Bone marrow (tissue), 2 donors: ENCODE results near the gene CTNNA3.

Experiments
- DNase-seq, 2 donors: peaks; one replicate each; lab custom pipeline; 2025; lab: John Stamatoyannopoulos, UW

The CTNNA3 gene

DNA sequence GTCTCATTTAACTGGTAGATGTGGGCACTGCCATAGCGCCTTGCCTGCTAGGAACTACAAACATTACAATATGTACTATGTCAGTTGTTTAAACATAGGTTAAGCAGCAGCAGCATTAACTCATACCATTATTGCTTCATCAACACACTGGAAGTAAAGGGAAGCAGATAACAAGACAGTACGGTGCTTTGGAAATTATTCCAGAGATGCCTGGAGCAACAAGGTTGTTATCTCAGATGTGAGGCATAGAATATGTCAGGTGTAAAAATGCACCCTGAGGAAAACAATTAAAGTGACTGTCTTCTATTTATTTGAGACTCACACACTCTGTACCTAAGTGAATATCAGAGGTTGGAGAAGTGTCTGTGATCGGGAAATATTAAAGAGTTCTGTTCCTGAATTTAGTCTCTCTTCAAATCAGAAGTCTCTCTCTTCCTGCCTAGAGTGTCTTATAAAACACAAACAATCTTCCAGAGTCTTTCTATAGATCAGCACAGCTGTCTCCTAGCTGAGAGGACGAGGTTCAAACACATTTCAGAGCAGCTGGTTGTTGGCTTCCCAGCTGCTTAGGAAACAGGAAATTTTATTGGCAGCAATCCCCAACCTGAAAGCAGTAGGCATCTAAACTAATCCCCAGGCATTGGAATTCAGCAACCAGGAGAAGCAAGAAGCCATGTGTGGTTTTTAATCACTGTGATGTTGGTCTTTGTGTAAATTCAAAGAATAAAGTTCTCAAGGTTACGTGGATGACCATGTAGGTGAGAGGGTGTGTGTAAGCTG, 1764.5 kb downstream of the CTNNA3 start:
- no peak for DNase-seq

DNA sequence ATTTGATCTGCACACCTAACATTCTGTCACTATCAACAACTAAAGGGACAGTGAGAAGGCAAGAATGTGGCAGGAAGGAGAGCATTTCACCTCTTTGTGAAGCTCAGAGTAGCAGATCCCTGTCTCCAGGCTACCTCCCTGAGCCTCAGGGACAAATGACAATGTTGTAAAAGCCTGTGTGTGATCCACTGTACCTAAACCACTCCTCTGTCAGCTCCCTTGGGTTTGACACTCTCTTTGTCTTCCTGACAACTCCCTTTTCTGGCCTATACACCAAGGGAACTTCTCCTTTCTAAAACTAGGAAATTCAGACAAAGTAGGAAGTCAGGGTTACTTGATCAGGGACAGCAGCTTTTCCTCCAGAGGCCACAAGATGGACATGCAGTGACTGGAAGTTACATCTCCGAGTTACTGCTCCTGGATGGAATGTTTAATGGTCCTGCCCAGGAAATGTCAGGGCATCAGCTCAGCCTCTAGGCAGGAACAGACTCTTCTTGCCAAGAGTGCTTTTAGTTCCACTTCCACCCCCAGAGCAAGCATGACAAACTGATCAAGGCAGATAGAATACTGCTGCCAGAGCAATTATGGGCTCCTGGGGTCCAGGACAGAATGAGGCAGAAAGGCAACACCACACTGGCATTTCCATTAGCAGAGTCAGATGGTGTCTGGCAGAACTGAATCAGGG, 1784.7 kb downstream of the CTNNA3 start:
- no peak for DNase-seq

DNA sequence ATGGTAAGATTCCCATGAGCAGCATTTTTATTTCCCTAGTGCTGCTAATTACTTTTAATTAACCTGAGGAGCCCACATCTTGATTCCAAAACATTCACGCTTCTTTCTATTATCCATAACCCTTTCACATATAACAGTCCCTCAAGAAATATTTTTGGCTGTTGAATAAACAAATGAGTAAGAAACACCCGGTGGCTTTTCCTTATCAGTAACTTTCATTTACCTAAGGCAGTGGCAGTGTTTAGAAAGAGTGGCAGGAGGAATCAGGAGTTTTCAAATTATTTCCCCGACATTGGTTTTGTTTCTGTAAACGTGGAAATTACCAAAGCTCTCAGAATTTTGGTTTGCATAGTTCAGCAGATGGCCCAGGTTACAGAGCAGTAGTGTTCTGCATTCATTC, 1785.8 kb downstream of the CTNNA3 start:
- DNase-seq = no peak

DNA sequence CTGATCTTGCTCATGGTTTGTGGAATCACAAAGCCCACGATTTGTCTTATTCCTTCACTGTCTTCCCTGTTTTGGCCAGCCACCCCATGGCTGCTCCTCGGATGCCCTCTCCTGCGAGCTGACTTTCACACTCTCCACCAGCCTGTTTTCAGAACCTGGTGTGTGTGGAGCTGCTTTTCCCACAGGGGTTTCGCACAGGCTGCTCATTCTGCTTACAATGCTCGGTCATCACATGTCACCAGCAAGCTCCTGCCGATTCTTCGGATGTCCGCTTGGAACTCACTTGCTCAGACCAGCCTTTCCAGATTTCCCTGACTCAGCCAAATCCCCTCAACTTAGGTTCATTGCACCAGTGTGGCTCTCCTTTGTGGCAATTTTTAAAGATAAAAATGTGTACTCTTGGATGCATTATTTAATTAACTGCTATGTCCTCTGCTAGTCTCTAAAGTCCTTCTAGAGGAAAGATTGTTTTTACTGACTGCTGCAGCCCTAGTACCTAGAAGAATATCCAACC, 1788.7 kb downstream of the CTNNA3 start:
- no peak for DNase-seq

DNA sequence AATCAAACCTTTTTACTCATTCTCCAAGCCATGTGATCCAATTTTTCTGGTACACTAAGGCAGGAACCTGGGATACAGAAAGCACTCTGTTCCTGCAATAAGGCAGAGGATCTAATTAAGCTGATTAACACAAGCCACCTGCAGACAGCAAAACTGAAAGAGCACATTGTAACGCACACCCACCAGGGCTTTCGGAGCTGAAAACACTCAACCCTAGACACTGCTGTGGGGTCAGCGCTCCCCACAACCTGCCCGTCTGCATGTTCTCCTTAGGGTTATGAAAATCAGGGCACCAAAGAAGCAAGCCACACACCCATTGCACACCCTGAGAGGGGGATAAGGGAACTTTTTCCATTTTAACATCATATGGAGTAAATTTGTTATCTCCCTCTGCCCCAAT, 1792.4 kb downstream of the CTNNA3 start:
- DNase-seq = no peak

DNA sequence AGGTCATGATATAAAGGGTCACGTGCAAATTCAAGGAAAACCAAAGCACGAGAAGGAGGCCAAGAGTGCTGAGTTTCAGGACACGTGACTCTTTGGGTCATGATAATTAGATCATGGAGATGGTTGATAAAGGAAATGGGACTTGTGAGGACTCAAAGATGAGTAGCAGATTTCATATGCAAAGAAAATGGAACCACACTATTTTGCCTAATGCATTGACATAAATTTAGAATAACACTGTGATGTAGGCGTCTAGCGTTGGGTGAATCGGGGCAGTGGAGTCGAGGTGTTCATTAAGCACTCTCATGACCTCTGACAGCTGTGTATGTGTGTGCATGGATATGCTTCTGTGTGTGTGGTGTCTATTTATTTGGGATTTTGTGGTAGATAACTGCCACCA, 1795.7 kb downstream of the CTNNA3 start:
- peak in 1 of 2 donors; percentile 8 for DNase-seq

DNA sequence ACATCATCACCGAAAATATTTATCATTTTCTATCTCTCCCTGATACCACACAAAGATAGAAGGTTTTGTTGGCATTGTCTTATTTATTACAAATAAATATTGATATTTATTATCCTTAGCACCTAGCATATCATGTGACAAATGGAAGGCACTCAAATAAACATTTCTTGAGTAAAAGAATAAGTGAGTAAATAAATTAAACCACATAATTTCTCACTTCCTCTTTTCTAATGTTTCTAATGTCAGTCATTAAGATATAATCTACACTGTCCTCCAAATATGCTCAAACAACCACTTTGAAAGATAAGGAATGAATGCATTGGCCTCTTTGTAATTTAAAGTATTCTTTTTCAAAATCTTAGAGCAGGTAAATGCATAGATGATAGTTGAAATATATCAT, 1797.9 kb downstream of the CTNNA3 start:
- DNase-seq = no peak

DNA sequence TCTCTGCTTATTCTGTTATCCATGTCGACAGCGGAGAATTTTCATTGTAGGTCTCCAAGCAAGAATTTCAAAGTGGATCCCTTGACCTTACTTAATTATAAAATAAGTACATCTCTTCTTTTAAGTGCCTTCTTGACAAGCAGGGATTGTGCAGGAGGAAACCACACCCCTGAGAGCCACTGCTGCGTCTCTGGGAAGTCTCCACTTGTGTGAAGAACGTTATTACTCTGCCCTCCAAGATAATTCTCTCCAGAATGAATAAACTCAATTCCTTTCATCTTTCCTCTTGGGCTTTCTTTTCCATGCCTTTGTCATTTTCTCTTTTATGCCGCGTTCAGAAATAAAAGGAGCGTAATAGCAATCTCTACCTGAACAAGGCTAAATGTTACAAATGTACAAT, 1801.0 kb downstream of the CTNNA3 start:
- no peak for DNase-seq

DNA sequence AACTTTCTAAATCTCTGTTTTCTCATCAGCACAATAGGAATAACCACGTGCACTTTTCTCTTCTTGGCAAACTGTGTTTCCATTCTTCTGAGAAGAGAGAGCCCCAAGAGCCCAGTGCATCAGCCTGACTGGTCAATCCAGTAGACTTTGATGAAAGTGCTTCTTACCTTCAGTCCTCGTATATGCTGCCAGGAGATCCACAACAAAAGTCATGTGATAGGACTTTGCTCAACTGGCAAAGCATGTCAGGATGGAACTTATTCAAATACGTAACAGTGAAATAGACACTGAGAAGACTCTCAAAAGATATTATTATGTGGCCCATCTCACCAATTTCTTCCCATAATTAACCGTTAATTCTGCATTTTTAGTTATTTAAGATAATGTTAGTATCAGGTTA, 1801.6 kb downstream of the CTNNA3 start:
- no peak for DNase-seq

DNA sequence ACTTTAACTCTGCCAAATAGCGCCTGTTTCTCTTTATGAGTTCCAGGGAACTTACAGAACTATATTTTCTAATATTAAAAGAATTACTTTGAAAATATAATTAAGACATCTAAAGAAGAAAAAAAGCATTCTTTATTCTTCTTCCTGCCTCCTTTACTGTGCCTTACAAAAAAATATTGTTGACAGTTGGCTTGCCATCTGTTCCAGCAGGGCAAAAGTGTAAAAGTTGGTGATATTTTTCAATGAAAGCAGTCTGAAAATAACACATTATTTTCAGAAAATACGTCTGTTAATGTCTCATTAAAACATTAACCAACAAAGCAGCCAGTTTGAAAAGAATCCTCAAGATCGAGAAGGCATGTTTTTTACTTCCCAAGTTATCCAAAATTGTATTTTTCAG, 1802.3 kb downstream of the CTNNA3 start:
- DNase-seq = no peak

DNA sequence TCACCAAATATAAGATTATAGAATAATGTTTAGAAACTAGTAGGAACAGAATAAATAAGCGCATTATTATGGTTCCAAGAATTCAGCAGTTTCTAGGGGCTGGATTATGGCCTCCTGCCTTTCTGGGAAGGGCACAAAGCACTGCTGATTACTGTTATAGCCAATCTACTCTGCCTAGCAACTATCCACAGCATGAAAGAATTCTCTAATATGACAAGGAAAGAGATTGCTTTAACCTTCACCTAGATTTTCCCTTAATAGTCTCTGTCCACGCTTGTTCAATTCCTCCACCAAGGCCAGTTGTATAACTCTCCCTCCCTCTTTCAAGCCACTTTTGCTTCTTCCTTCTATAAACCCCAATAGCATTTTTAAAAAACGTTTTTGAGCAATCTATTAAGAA, 1803.7 kb downstream of the CTNNA3 start:
- no peak for DNase-seq

DNA sequence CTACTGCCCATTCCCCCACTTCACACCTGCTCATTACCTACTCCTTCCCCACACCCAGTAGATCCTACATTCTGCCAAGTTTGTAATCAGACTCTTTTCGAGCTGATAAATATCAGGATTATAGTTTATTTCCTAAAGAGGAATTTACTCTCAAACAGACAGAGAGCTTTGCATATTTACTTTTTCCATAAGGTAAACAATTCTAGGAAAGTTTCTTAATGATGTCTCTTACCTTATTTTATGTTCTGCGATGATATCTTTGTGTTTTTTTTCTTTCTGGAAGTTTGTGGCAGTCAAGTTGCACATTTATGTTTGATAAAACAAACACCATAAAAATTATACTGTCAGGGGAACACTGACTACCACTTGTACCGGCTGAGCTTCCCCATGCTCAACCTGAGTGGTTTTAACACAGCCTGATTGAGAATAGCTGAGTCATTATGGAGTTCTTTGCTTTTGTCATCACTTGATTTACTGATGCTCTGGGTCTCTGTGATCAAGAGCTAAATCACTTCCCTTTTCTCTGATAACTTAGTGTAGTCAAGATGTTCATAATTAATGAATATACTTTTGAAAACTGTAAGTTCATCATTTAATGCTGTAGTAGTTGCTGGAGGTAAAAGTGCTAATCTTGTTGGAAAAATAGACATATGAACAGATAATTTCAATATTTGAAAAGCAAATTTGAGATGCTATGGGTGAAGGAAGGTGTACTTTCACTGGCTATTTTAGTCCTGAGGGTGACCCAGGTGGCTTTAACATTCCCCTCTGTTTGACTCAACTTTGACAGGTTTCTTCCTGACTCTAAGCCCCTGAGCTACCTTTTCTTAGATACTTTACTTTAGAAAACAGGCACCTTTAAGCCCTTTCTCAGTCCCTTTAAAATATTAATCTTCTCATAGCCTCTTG, 1804.7 kb downstream of the CTNNA3 start:
- no peak for DNase-seq

DNA sequence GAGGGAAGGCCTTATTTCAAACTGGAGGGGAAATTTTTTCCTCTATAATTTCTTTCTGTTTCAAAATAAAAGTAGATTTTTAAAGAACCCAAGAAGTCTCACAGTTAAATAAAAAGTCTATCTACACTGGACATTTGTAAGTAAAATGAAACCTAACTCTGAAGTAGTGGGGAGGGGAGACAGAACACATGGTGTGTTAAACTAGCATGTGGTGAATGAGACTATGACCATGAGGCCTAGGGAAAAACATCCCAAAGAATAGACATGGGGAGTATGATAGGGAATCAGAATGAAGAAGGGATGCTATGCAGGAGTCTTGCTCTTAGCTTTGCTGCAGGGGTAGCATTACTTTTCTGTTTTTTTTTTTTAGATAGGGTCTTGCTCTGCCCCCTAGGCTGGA, 1831.5 kb downstream of the CTNNA3 start:
- no peak for DNase-seq

DNA sequence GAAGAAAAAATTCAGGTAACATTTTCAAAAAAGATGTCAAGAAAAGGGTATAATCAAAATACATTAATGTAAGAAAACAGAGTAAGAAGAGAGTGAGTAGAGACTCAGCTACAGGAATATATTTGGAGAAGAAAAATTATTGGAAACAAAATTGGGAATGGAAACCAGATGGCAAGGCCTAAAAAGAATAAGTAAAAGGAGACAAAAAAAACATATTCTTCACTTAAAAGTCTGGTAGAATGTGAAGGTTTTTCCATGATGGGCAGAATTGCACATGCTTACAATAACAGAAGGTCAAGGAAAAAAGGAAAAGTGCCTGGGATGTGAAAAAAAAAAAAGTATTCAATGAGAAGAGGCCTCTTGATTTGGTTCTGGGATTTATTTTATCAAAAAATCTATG, 1832.0 kb downstream of the CTNNA3 start:
- DNase-seq = no peak
